NCI-H2029 treated with DMSO at 0.1 percent for 48 hours (cell line): ENCODE data around the gene RAVER1.
"Not testable (repeated sequence)": the region's sequence is repeated elsewhere in the genome, so short reads cannot be mapped to it uniquely, and the experiment has no call there.

Source experiments
- DNase-seq: peaks from one replicate; lab custom pipeline; 2025; lab: John Stamatoyannopoulos, UW

RAVER1 gene

GRCh38 chr19:10343495-10343894, 10.2 kb upstream of the RAVER1 start:
- no peak for DNase-seq

GRCh38 chr19:10339977-10340376, 6.6 kb upstream of the RAVER1 start:
- no peak for DNase-seq

- no peak for DNase-seq
These were observed 6.1 kb upstream of the RAVER1 start, which contains the start of gene ICAM3 for GRCh38 chr19:10339380-10339960. ICAM3 (minus strand) TSS chr19:10339624; CDS start chr19:10339614, 10 bp downstream.

GRCh38 chr19:10338940-10339339, 5.6 kb upstream of the RAVER1 start:
- no peak for DNase-seq

- DNase-seq, result not testable (repeated sequence)
These were observed 3.4 kb upstream of the RAVER1 start for GRCh38 chr19:10336725-10337124.

GRCh38 chr19:10335352-10335985, 2.1 kb upstream of the RAVER1 start:
- DNase-seq, result no peak

- peak; percentile 37 for DNase-seq
These were observed 1.4 kb upstream of the RAVER1 start for GRCh38 chr19:10334588-10335351.

- no peak for DNase-seq
These were observed 644 bp upstream of the RAVER1 start for GRCh38 chr19:10333758-10334587.

GRCh38 chr19:10332158-10332964, 968 bp downstream of the RAVER1 start:
- DNase-seq, result no peak

- DNase-seq, result no peak
These were observed 3.8 kb downstream of the RAVER1 start for GRCh38 chr19:10329555-10329954.

- DNase-seq, result no peak
These were observed 4.5 kb downstream of the RAVER1 start for GRCh38 chr19:10328558-10329429.

- no peak for DNase-seq
These were observed 5.5 kb downstream of the RAVER1 start for GRCh38 chr19:10327793-10328192.

- no peak for DNase-seq
These were observed 7.6 kb downstream of the RAVER1 start for GRCh38 chr19:10325732-10326131.

- DNase-seq, result no peak
These were observed 11.2 kb downstream of the RAVER1 start for GRCh38 chr19:10321874-10322835.

- no peak for DNase-seq
These were observed 11.9 kb downstream of the RAVER1 start for GRCh38 chr19:10321417-10321797.

- no peak for DNase-seq
These were observed 12.5 kb downstream of the RAVER1 start for GRCh38 chr19:10320602-10321416.

- DNase-seq, result no peak
These were observed 14.3 kb downstream of the RAVER1 start for GRCh38 chr19:10318807-10319682.
